ENCODE measurements around the gene DOCK2. TPM values are rescaled to one million over a fixed set of nuclear protein-coding genes. Genes with fewer than 3 reads are reported as not detected.
"Not testable (repeated sequence)": the region's sequence is repeated elsewhere in the genome, so short reads cannot be mapped to it uniquely, and the experiment has no call there.

The DOCK2 gene
- total and polyA plus RNA-seq, 2 of the 8 experiments (the other 6 are each of a cell fraction or from before 2014, with no cell fraction given) = 3.9 to 5.7 TPM

DNA sequence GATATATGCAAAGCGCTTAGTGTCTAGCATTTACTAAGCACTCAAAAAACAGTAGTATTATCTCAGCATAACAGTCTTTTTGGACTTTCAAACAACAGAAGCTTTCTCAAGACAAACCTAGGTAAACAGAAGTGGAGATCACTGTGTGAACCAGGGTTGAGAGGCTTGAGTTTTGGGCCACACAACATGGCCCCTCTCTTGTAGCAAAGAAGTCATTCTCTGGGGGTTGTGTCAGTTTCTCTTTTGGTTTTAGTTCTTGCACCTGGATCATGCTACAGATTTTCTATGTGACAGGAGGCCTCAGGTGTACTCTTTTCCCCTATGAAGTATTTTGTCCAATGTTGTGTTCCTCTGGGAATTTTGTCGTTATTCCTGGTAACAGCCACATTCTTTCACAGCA is 313.3 kb downstream of the DOCK2 start:
- no peak overlapping the region for H3K4me2 ChIP-seq (ENCODE audit: insufficient read depth in 1 of 2, low read depth in 2 of 2, low read length in 2 of 2)

DNA sequence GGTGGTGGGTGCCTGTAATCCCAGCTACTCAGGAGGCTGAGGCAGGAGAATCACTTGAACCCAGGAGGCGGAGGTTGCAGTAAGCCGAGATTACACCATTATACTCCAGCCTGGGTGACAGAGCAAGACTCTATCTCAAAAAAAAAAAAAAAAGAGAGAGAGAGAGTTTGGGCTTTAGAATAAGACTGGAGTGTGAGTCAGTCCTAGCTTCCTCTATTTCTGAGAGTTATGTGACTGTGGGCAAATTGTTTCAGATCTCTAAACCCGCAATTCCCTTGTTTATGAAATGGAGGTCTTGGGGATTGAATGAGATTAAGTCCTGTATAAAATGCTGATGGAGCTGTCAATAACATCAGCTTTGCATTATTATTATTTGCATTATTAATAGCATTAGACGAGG is 316.1 kb downstream of the DOCK2 start:
- H3K4ac ChIP-seq (replicated peaks; ENCODE audit: insufficient read length, low read depth, low read length); H4K20me1 ChIP-seq (replicated peaks in 1 of 2; ENCODE audit: control insufficient read depth in 1 of 2, insufficient read depth in 2 of 2, low read length in 2 of 2); H3K56ac ChIP-seq (replicated peaks; ENCODE audit: insufficient read length, low read depth, low read length); H4K8ac ChIP-seq (ENCODE audit: extremely low read depth, insufficient read depth, low read length); H2BK12ac ChIP-seq (ENCODE audit: low read depth, low read length); H3K79me2 ChIP-seq (ENCODE audit: control insufficient read depth in 1 of 2, insufficient read depth in 2 of 2, low read length in 2 of 2); H3K4me2 ChIP-seq (ENCODE audit: insufficient read depth in 1 of 2, low read depth in 2 of 2, low read length in 2 of 2); H4K91ac ChIP-seq (replicated peaks; ENCODE audit: insufficient read length, low read length); DNase-seq (ENCODE audit: low read depth in 1 of 2, low spot score in 2 of 2); H2BK120ac ChIP-seq (replicated peaks; ENCODE audit: low read depth, low read length); H3K4me3 ChIP-seq (ENCODE audit: extremely low read depth in 1 of 4, insufficient read depth in 2 of 4, low read depth in 3 of 4, low read length in 4 of 4); H3K27me3 ChIP-seq (replicated peaks in 1 of 4; ENCODE audit: control insufficient read depth in 3 of 4, extremely low read depth in 1 of 4, insufficient read depth in 3 of 4, low read length in 3 of 4); H3K79me1 ChIP-seq (ENCODE audit: low read depth, low read length); H3K14ac ChIP-seq (ENCODE audit: insufficient read length); H3K23ac ChIP-seq (ENCODE audit: insufficient read length); H2AK5ac ChIP-seq (ENCODE audit: low read depth, low read length); H3K9ac ChIP-seq (replicated peaks in 1 of 4; ENCODE audit: extremely low read depth in 1 of 4, low read depth in 3 of 4, low read length in 3 of 4); POLR2A ChIA-PET (ENCODE audit: partially characterized antibody); H3K4me1 ChIP-seq (replicated peaks in 1 of 4; ENCODE audit: control insufficient read depth in 3 of 4, insufficient read depth in 4 of 4, low read length in 3 of 4); H2BK5ac ChIP-seq (ENCODE audit: low read depth, low read length); H3K27ac ChIP-seq (ENCODE audit: low read depth, low read length); H4K5ac ChIP-seq (ENCODE audit: insufficient read length, low read depth, low read length); H3K9me3 ChIP-seq (ENCODE audit: insufficient read depth in 2 of 2, low read depth in 1 of 2, low read length in 1 of 2); H3K23me2 ChIP-seq (ENCODE audit: low read depth, low read length); FAIRE-seq; H3K36me3 ChIP-seq (ENCODE audit: control insufficient read depth in 2 of 4, insufficient read depth in 4 of 4, low read length in 3 of 4); H2BK20ac ChIP-seq (ENCODE audit: low read length); H2AFZ ChIP-seq (ENCODE audit: low read length); H2BK15ac ChIP-seq (ENCODE audit: low read length); H3K18ac ChIP-seq (ENCODE audit: extremely low read depth, low read length): not testable (repeated sequence)
- WGBS, 2 experiments (ENCODE audit: extremely low coverage in 1 of 2, insufficient coverage in 1 of 2, insufficient read length in 1 of 2, insufficient replicate concordance in 2 of 2, low coverage in 1 of 2, low lambda C conversion rate in 2 of 2, missing lambda C conversion rate in 1 of 2) = 90% methylated on average over 4 of the region's 4 CpGs; no CpG with 5 or more reads in 1 of the 2 experiments
- CTCF ChIA-PET (ENCODE audit: partially characterized antibody) = interaction anchor here (1.2 kb wide), 1 partner anchor 11 kb away, joined by 3 read pairs; no protein-coding TSS in a partner anchor

More for the DNA sequence above, 313.3 kb downstream of the DOCK2 start:
- no peaks in the 10 kb centered on the region for H3K27me3 ChIP-seq (replicated peaks in 1 of 4; ENCODE audit: control insufficient read depth in 3 of 4, extremely low read depth in 1 of 4, insufficient read depth in 3 of 4, low read length in 3 of 4)
- WGBS, 2 experiments (ENCODE audit: extremely low coverage in 1 of 2, insufficient coverage in 1 of 2, insufficient read length in 1 of 2, insufficient replicate concordance in 2 of 2, low coverage in 1 of 2, low lambda C conversion rate in 2 of 2, missing lambda C conversion rate in 1 of 2) = 84% methylated on average over 2 of the region's 2 CpGs; no CpG with 5 or more reads in 1 of the 2 experiments
- H3K23me2 ChIP-seq (ENCODE audit: low read depth, low read length) = no peaks in the 10 kb centered on the region; the same call in 1 of the 2 replicates
- H4K20me1 ChIP-seq (replicated peaks in 1 of 2; ENCODE audit: control insufficient read depth in 1 of 2, insufficient read depth in 2 of 2, low read length in 2 of 2) = no peaks in the 10 kb centered on the region
- no peak overlapping the region for H4K91ac ChIP-seq (replicated peaks; ENCODE audit: insufficient read length, low read length)
- H3K56ac ChIP-seq (replicated peaks; ENCODE audit: insufficient read length, low read depth, low read length) = no peak overlapping the region
- H3K4me1 ChIP-seq (replicated peaks in 1 of 4; ENCODE audit: control insufficient read depth in 3 of 4, insufficient read depth in 4 of 4, low read length in 3 of 4) = peaks cover 5 to 6% (median 5%) of the 10 kb centered on the region in 4 experiments; a peak in 6 of 7 replicates
- no peaks in the 10 kb centered on the region for H3K36me3 ChIP-seq (ENCODE audit: control insufficient read depth in 2 of 4, insufficient read depth in 4 of 4, low read length in 3 of 4)
- no peak overlapping the region for H3K18ac ChIP-seq (ENCODE audit: extremely low read depth, low read length)
- no peak overlapping the region for H3K23ac ChIP-seq (ENCODE audit: insufficient read length)
- no peak overlapping the region for H3K27ac ChIP-seq (ENCODE audit: low read depth, low read length)
- H3K79me2 ChIP-seq (ENCODE audit: control insufficient read depth in 1 of 2, insufficient read depth in 2 of 2, low read length in 2 of 2) = no peaks in the 10 kb centered on the region
- H3K4me3 ChIP-seq (ENCODE audit: extremely low read depth in 1 of 4, insufficient read depth in 2 of 4, low read depth in 3 of 4, low read length in 4 of 4) = no peak overlapping the region
- no peak overlapping the region for H4K5ac ChIP-seq (ENCODE audit: insufficient read length, low read depth, low read length)
- H3K9ac ChIP-seq (replicated peaks in 1 of 4; ENCODE audit: extremely low read depth in 1 of 4, low read depth in 3 of 4, low read length in 3 of 4) = no peak overlapping the region
- no peak for DNase-seq (ENCODE audit: low read depth in 1 of 2, low spot score in 2 of 2)
- no peaks in the 10 kb centered on the region for H3K9me3 ChIP-seq (ENCODE audit: insufficient read depth in 2 of 2, low read depth in 1 of 2, low read length in 1 of 2)
- no peak overlapping the region for H2AFZ ChIP-seq (ENCODE audit: low read length)
- no peak overlapping the region for H2BK12ac ChIP-seq (ENCODE audit: low read depth, low read length)
- no peaks in the 10 kb centered on the region for H3K79me1 ChIP-seq (ENCODE audit: low read depth, low read length)
- no peak for TF ChIP-seq TAF1 (IDR thresholded peaks at IDR 0.05; ENCODE audit: low read depth, low read length)
- no peak overlapping the region for H2AK5ac ChIP-seq (ENCODE audit: low read depth, low read length)
- POLR2A ChIA-PET (ENCODE audit: partially characterized antibody) = no interaction called here
- no peak overlapping the region for H2BK20ac ChIP-seq (ENCODE audit: low read length)
- H4K8ac ChIP-seq (ENCODE audit: extremely low read depth, insufficient read depth, low read length) = no peak overlapping the region
- no peak overlapping the region for H2BK15ac ChIP-seq (ENCODE audit: low read length)
- H3K4ac ChIP-seq (replicated peaks; ENCODE audit: insufficient read length, low read depth, low read length) = no peak overlapping the region
- no peak for FAIRE-seq
- CTCF ChIA-PET (ENCODE audit: partially characterized antibody) = interaction anchor here (0.6 kb wide), 1 partner anchor 30 kb away, joined by 3 read pairs; the partner anchor contains the start of gene INSYN2B
- no peak overlapping the region for H2BK5ac ChIP-seq (ENCODE audit: low read depth, low read length)
- no peak overlapping the region for H3K14ac ChIP-seq (ENCODE audit: insufficient read length)
- no peak overlapping the region for H2BK120ac ChIP-seq (replicated peaks; ENCODE audit: low read depth, low read length)
